K562 (cell line): ENCODE results near the gene METTL18. TPM values are rescaled to one million over a fixed set of nuclear protein-coding genes. Genes with fewer than 3 reads are reported as not detected.

ENCODE experiments used
- BHLHE40 ChIP-seq: IDR thresholded peaks from 2 replicates; pipeline ENCODE4 v1.6.1; 2011; ENCODE audit warnings: low read length, improper control_type of control experiment
- BRD9 ChIP-seq: fragments of 450-650 bp; IDR thresholded peaks from 2 replicates; pipeline ENCODE4 v1.6.1; 2018; ENCODE audit warnings: low read depth; ENCODE audit not compliant: partially characterized antibody
- CHCHD3 ChIP-seq: fragments of 250-450 bp; sonication (Bioruptor Pico); IDR thresholded peaks from 2 replicates; pipeline ENCODE4 v2.1.2; 2022; ENCODE audit warnings: mild to moderate bottlenecking
- E2F5 ChIP-seq: sonication (generic); formaldehyde crosslinking; IDR thresholded peaks from 2 replicates; pipeline ENCODE4 v1.8.0; 2022; ENCODE audit warnings: mild to moderate bottlenecking, missing genetic modification reagents
- HNRNPL ChIP-seq: fragments of 200-400 bp; formaldehyde crosslinking; IDR thresholded peaks from 2 replicates; pipeline ENCODE4 v1.6.1; 2017; ENCODE audit warnings: low read depth, mild to moderate bottlenecking, low read length
- IRF2 ChIP-seq: sonication (generic); formaldehyde crosslinking; IDR thresholded peaks from 2 replicates; pipeline ENCODE4 v1.8.1; 2022; ENCODE audit warnings: mild to moderate bottlenecking, missing genetic modification reagents
- JUND ChIP-seq, 2 experiments: IDR thresholded peaks; 2 replicates in 1 of 2; 3 replicates in 1 of 2; pipeline ENCODE4 v1.6.1; 2011; ENCODE audit warnings: borderline replicate concordance in 2 of 2, low read depth in 2 of 2, low read length in 2 of 2, improper control_type of control experiment in 1 of 2, missing biosample characterization in 1 of 2, missing genetic modification characterization in 1 of 2, missing genetic modification reagents in 1 of 2
- MAX ChIP-seq: sonication (generic); formaldehyde crosslinking; IDR thresholded peaks from 2 replicates; pipeline ENCODE4 v1.9.0; 2022; ENCODE audit warnings: mild to moderate bottlenecking, missing genetic modification reagents
- NR2C2 ChIP-seq, 2 experiments: fragments of 200-800 bp in 1 of 2; sonication (Bioruptor generic) in 1 of 2; sonication (generic) in 1 of 2; formaldehyde crosslinking in 1 of 2; IDR thresholded peaks; 2 replicates each; pipeline versions ENCODE4 v1.6.1 to v1.8.0; 2016 to 2022; ENCODE audit warnings: mild to moderate bottlenecking in 1 of 2, missing compliant biosample characterization in 1 of 2, missing genetic modification characterization in 1 of 2, missing genetic modification reagents in 1 of 2
- OTX1 ChIP-seq: fragments of 450-650 bp; formaldehyde crosslinking; IDR thresholded peaks from 2 replicates; pipeline ENCODE4 v1.4.0; 2022; ENCODE audit warnings: mild to moderate bottlenecking
- PKNOX1 ChIP-seq: fragments of 450-650 bp; IDR thresholded peaks from 2 replicates; pipeline ENCODE4 v1.6.1; 2016
- SFPQ ChIP-seq: fragments of 200-400 bp; formaldehyde crosslinking; IDR thresholded peaks from 2 replicates; pipeline ENCODE4 v1.6.1; 2017; ENCODE audit warnings: mild to moderate bottlenecking, low read depth, low read length, moderate library complexity
- SIN3B ChIP-seq: fragments of 450-650 bp; IDR thresholded peaks from 2 replicates; pipeline ENCODE4 v1.6.1; 2017; ENCODE audit warnings: low read depth, mild to moderate bottlenecking, moderate library complexity
- STAT5B ChIP-seq: fragments of 250-450 bp; sonication (Bioruptor Pico); IDR thresholded peaks from 2 replicates; pipeline ENCODE4 v1.8.0; 2021; ENCODE audit warnings: mild to moderate bottlenecking, inconsistent platforms
- XRCC4 ChIP-seq: IDR thresholded peaks from one replicate; pipeline ENCODE4 v1.6.1; 2011; ENCODE audit not compliant: insufficient read depth, insufficient read length; ENCODE audit errors: extremely low read depth
- ZNF146 ChIP-seq: IDR thresholded peaks from one replicate; pipeline ENCODE4 v1.6.1; 2018; ENCODE audit warnings: missing compliant biosample characterization; ENCODE audit not compliant: unreplicated experiment
- ZNF184 ChIP-seq: sonication (generic); formaldehyde crosslinking; IDR thresholded peaks from 2 replicates; pipeline ENCODE4 v1.5.0; 2020; ENCODE audit warnings: missing genetic modification reagents
- ZNF639 ChIP-seq, 2 experiments: fragments of 200-800 bp in 1 of 2; sonication (Bioruptor generic) in 1 of 2; sonication (generic) in 1 of 2; formaldehyde crosslinking in 1 of 2; IDR thresholded peaks in 1 of 2; conservative IDR thresholded peaks in 1 of 2; 2 replicates each; pipeline versions ENCODE4 v1.5.0 to v1.6.1; 2016 to 2020; ENCODE audit warnings: missing compliant biosample characterization in 1 of 2, missing genetic modification characterization in 1 of 2, missing genetic modification reagents in 1 of 2
- ZNF830 ChIP-seq: fragments of 250-450 bp; sonication (Bioruptor Pico); IDR thresholded peaks from 2 replicates; pipeline ENCODE4 v1.5.0; 2021; ENCODE audit warnings: mild to moderate bottlenecking
- polyA plus RNA-seq, 8 experiments: library from polyadenylated mRNA; depleted of rRNA in 4 of 8; stranded (reverse) in 5 of 8; unstranded in 3 of 8; fragments of >200 nt; fragmentation: Nextera tagmentation in 2 of 8; fragmentation: Illumina TruSeq in 1 of 8; extraction: Ambion mirVana in 2 of 8; extraction: Trizol in 1 of 8; gene quantifications; 2 replicates each; pipeline versions ENCODE4 v1.2.1 to v1.2.3, GENCODE V29; 2011 to 2014; ENCODE audit warnings: inconsistent platforms in 1 of 8, missing spikeins in 1 of 8
- total RNA-seq, 7 experiments: library from RNA; depleted of rRNA in 6 of 7; stranded (reverse); fragments of >200 nt in 6 of 7; fragmentation: Illumina TruSeq in 2 of 7; extraction: Trizol in 2 of 7; gene quantifications; 2 replicates each; pipeline versions ENCODE4 v1.2.1 to v1.2.3, GENCODE V29; 2011 to 2021; ENCODE audit warnings: low replicate concordance in 1 of 7

METTL18 gene
- total and polyA plus RNA-seq, 9 of the 15 experiments (the other 6 are each of a cell fraction or from before 2014, with no cell fraction given): 9.5 to 40.2 (median 14.7) TPM

GRCh38 chr1:169794530-169795416 lies at the start of gene METTL18 (continued):
- TF ChIP-seq NR2C2 (CRISPR knock-in tag; IDR thresholded peaks at IDR 0.05): no peak
- TF ChIP-seq NR2C2 (tag; IDR thresholded peaks at IDR 0.05): peak; percentile 97
- no peak for TF ChIP-seq ZNF184 (CRISPR knock-in tag)
- 0 out of 4 replicates have a peak, but pooled peaks of 1 of the 2 experiments have one; percentile 33 for TF ChIP-seq ZNF639 (CRISPR knock-in tag; conservative IDR thresholded peaks at IDR 0.05 in 1 of 2, IDR thresholded peaks at IDR 0.05 in 1 of 2)
- no peak for TF ChIP-seq E2F5 (CRISPR knock-in tag)
- no peak for TF ChIP-seq CHCHD3
- TF ChIP-seq STAT5B (CRISPR knock-in tag): no peak
- no peak for TF ChIP-seq OTX1 (CRISPR knock-in tag)
- TF ChIP-seq BHLHE40: peak; percentile 37; the same call in 1 of the 2 replicates
- TF ChIP-seq ZNF146: no peak
- no peak for TF ChIP-seq ZNF830 (CRISPR knock-in tag)
- TF ChIP-seq SIN3B: peak; percentile 84
- peak; percentile 33 for TF ChIP-seq BRD9
- no peak for TF ChIP-seq SFPQ
- TF ChIP-seq IRF2: no peak
- no peak for TF ChIP-seq PKNOX1
- no peak for TF ChIP-seq JUND (IDR thresholded peaks at IDR 0.05; ENCODE audit: borderline replicate concordance, low read depth, low read length)
- TF ChIP-seq JUND (tag; IDR thresholded peaks at IDR 0.05; ENCODE audit: borderline replicate concordance, low read depth, low read length): no peak; the same call in 2 of the 3 replicates
- no peak; the same call in 1 of the 2 replicates for TF ChIP-seq MAX (CRISPR knock-in tag)
- TF ChIP-seq XRCC4: no peak
- TF ChIP-seq HNRNPL: no peak
